Stimulated activated CD8-positive, alpha-beta memory T cell treated with anti-CD3 and anti-CD28 coated beads, Interleukin-12 subunit alpha, Interleukin-12 subunit beta, amount 100 ng/mL, for 1 hour (primary cell): ENCODE measurements around the gene ATF7.
A peak's percentile ranks its signal among the peaks of the same experiment; 100 is the strongest.
"Not testable (repeated sequence)": the region's sequence is repeated elsewhere in the genome, so short reads cannot be mapped to it uniquely, and the experiment has no call there.

Experiments used
- DNase-seq: peaks from one replicate; pipeline ENCODE4 v3.0.0-alpha.2; 2020; ENCODE audit warnings: low read depth

The ATF7 gene

DNA sequence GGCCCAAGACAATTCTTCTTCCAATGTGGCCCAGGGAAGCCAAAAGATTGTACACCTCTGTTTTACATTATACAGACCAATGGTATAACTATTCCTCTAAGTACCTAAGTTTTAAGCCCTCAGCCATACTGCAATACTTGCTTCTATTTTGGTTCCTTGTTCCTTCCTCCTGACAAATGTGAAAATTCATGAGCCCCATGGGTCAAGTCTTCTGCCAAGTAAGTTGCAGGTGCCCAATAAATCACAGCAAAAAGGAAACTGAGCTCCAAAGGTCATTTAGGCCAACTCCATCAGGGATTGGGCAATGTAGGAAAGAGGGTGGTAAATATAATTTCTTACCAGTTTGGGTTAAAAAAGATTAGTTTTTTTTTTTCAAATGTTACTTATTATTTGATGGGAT is 61.2 kb downstream of the ATF7 start:
- DNase-seq, result no peak

DNA sequence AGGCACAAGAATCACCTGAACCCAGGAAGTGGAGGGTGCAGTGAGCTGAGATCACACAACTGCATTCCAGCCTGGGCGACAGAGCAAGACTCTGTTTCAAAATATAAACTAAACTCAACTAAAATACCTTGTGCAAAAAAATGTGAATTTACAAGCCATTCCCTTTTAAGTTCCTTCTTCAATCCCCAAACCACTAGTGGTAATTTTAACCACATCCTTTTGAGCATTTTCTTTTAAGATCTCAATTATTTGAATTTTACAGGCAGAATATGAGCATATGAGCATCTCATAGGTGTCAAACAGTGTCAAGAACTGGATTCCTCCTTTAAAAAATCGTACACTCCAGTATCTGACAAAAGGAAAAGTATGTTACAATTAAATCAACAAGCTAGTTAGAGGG is 61.9 kb downstream of the ATF7 start:
- DNase-seq, result no peak

DNA sequence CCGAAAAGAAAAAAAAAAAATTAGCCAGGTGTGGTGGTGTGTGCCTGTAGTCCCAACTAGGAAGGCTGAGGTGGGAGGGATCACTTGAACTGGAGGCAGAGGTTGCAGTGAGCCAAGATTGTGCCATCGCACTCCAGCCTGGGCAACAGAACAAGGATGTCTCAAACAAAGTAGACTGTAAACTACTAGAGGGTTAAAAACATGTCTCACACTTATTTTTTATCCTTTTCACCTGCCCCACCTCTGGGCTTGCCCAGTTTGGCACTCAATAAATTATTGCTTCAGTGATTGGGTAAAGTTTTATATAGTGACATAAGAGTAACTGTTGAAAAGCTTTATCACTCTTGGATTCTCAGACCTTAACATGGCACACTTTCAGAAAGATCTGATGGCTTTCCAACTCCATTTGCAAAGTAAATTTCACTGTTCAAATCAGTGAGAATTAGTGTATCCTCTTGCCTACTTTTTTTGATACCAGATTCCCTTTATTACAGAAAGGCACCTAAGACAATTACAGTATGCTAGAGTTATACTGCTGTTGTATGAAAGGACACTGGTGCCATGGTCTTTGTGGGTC is 62.6 kb downstream of the ATF7 start:
- no peak for DNase-seq

DNA sequence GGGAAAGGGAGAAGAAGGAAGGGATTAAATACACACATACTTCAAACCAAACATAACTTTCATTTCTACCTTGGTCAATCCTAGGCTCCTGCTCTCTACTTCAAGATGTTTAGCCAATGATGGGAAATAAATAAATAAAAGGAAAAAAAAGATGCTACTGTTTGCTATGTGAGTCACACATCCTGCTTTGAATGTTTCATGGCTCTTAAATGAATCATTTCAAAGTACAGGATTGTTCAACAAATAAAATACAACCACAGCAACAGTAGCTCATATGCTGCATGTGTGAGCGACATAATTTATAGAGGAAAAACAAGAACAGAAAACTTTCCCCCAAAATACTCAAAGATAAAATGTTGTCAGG is 64.6 kb downstream of the ATF7 start:
- DNase-seq, result no peak

DNA sequence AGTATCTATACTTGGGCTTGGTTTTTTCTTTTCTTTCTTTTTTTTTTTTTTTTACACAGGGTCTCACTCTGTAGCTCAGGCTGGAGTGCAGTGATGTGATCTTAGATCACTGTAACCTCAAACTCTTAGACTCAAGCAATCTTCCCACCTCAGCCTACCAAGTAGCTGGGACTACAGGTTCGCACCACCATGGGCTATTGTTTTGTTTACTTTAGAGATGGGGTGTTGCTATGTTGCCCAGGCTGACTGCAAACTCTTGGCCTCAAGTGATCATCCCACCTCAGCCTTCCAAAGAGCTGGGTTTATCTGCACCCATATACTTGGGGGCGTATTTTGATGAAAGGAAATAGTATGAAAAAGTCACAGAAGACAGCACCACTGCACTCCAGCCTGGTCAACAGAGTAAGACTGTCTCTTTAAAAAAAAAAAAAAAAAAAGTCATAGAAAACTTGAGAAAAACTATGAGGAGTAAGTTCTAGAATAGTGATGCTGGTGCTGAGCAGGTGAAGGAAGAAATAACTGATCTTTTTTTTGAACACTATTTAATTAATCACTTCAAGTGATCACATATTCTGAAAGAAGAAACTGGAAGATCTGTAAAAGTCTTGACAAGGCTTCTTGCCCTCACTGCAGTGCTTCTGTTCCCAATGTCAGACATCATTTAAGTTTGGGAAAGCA is 65.1 kb downstream of the ATF7 start:
- DNase-seq, result no peak

DNA sequence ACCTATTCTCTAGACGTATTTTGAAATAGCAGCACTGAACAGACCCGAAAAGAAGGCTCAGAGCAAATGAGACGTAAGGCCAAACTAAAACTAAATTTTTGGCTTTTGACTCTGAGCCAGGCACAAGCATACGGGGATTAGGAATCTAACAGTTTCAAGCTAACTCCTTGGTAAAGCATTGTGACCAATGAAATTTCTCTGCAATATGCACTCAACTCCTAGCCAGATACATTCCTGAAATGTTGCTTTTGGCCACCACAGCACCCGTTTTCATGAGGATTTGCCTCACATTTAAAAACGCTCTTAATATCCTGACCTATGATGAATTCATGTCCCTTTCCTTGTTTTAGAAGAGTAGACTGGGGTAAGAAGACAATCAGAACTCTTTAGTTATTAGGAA is 65.8 kb downstream of the ATF7 start:
- no peak for DNase-seq

DNA sequence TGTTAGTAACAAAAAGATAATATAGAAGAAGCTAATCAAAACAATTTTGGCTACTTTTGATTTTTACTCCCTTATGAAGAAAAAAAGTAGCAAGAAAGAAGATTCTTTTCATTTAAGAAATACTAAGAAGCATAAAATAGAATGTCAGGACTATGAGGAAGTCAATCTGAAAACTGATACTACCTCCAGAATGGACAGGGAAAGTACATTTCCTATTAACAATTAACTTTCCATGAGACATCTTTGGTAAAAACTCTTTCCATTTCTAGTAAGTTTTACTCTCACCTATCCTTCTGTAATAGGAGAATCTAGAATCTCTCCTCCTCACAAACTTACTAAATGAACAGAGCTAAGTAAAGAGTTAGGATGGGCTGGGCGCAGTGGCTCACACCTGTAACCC is 67.6 kb downstream of the ATF7 start:
- no peak for DNase-seq

DNA sequence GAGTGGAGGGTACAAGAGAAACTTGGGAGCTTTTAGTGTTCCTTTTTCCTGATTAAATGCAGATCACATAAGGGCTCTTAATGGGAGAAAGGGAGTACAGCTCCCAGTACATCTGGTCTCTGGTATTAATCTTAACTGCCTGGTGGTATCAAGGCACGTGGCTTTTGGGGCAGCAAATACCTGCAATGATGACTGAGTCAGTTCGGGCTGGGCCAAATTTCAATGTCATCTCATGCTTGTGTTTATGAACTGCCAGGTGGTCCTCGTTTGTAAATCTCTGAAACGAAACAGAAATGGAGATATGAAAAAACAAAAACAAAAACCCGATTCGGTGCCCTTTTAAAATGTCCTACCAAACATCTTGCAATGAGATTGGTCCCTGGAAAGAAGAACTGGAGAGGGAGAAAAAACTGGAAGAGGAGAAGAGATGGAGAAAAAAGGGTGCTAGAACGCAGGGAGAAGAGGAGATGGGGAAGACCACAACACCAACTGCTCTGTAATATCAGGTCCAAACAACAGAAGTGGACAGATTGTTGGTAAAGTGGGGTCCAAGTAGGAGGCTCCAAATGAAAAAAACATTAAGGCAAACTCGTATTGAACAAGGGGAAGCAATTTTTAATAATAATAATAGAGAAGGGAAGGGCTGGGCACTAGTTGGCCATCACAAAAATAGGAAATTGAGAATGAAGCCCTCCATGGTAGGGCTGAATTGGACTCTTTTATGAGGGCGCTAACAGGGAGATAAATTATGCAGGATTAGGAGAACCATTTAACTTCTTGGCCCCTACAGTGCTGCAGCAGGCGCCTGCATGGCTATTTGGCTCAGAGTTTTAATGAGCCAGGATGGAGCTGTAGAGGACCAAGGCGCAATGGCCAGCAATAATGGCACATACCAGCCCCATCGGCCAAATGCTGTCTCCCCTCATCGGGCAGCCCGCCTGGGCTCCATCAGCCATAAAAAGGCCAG is 73.5 kb downstream of the ATF7 start:
- no peak for DNase-seq

DNA sequence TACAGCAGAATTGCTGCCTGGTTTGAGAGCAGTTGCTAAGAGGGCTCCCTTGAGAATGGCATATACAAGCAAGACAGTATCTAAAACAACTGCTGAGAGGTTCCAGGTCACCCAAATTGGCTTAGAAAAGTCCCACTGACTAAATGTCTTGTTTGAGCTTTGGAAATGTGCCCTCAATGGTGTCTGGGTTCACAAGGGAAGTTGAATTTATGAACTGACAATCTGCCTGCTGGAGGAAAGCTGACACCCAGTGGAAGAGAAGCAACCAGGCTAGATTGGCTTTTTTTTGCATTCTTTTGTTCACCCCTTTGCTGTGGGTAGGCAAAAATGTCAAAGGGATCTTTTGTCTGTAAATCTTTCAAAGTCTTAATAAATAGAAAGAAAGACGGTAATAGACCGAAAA is 74.3 kb downstream of the ATF7 start:
- no peak for DNase-seq

DNA sequence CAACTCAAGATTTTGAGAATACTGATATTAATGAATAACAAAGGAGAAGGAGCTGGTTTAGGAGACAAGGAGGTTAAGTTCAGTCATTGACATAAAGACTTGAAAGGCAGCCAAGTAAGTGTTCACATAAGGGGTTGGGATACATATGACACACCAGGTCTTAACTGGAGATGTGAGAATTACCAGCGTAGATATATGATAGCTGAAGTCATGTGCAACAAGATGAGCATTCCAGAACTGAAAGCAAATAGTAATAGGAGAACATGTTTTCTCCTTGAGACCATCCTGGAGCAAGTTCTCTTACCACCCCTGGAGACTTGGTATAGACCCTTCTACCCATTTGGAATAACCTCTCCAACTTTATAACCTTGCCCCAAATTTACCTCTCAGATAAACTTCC is 75.6 kb downstream of the ATF7 start:
- no peak for DNase-seq

DNA sequence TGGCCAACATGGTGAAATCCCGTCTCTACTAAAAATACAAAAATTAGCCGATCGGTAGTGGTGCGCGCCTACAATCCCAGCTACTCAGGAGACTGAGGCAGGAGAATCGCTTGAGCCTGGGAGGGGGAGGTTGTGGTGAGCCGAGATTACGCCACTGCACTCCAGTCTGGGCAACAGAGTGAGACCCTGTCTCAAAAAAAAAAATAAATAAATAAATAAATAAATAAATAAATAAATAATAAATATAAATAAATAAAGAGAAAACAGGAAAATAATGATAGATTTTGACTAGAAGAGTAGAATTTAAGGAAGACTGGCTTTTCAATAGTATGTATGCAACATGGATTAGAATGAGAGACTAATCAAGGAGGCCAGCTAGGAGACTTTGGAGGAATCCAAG is 76.1 kb downstream of the ATF7 start:
- not testable (repeated sequence) for DNase-seq

DNA sequence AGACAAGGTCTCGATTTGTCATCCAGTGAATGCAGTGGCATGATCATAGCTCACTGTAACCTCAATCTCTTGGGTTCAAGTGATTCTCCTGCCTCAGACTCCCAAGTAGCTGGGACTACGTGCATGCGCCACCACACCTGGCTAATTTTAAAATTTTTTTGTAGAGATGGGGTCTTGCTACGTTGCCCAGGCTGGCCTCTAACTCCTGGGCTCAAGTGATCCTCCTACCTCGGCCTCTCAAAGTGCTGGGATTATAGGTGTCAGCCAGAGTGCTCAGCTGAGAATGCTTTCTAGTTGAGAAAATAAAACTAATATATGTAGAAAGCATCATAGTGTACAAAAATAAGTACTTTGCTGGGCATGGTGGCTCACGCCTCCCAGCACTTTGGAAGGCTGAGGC is 77.8 kb downstream of the ATF7 start:
- not testable (repeated sequence) for DNase-seq

DNA sequence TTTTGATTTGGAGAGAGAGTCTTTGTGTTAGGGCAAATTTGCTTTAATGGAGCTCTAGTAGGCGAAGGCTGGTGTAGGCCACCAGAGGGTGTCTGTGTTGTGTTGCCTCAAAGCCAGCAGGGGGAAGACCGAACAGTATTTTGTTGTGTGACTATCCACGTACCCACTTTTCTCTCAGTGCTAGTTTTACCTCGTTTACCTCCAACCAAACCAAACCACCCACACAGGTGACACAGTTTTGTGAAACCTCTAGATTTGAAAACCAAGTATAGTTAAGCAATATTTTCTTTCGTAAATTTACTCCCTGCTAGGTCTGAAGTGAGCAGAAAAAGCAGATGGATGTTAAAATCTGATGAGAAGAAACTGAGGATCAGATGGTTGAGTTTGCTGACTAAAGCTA is 82.6 kb downstream of the ATF7 start:
- DNase-seq, result peak; percentile 10

DNA sequence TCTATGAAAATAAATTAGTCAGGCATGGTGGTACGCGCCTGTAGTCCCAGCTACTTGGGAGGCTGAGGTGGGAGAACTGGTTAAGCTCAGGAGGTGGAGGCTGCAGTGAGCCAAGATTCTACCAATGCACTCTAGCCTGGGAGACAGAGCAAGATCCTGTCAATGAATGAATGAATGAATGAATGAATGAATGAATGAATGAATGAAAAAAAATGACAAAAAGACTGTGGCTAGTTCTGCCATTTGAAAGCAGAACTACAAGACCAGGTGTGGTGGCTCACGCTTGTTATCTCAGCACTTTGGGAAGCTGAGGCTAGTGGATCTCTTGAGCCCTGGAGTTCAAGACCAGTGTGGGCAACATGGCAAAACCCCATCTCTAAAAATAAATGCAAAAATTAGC is 86.7 kb downstream of the ATF7 start:
- no peak for DNase-seq

DNA sequence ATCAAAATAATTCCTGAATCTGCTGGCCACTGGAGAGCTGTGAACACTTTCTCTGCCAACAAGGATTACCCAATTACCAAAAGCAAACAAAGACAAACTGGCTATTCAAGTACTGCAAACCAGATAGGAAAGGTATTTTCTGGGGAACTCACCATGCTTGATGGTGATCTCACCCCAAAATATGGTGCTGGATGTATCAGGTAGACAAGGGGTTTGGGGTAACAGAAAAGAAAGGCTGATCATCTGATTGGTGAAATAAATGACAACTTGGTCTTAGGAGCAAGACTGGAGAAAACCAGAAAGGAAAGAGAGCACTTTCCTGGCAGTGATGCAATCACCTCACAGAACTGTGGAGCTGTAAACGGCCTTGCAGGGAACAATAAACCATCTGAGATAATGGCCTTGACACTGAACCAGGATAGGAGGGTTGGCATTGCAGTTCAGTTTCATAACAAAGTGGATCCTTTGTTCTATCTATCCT is 87.9 kb downstream of the ATF7 start:
- DNase-seq, result no peak

DNA sequence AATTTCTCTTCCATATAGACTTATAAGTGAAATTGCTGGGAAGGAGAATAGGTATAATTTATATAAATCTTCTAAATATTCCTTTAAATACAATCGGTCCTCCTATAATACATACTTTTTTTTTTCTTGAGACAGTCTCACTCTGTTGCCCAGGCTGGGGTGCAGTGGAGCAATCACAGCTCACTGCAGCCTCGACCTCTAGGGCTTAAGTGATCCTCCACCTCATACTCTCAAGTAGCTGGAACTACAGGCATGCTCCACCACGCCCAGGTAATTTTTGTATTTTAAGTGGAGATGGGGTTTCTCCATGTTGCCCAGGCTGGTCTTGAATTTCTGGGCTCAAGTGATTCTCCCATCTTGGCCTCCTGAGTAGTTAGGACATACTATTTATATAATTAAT is 89.2 kb downstream of the ATF7 start:
- no peak for DNase-seq

DNA sequence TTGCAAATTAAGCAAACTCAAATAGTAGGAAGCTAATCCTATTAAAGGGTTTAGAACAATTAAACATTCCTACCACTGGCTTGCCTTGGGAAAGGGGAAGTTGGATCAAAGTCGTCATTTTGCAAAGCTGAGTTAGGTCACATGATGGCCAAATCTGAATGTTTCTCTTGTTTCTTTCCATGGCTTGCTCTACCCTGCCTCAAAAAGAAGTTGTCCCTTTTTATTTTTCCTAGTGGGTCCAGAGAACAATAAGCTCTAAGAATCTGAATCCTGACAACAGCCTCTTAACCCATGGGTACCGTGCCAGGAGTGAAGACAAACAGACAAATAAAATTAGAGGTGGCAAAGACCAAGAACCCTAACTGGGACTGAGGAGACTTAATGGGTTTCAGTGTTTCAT is 92.7 kb downstream of the ATF7 start:
- no peak for DNase-seq

DNA sequence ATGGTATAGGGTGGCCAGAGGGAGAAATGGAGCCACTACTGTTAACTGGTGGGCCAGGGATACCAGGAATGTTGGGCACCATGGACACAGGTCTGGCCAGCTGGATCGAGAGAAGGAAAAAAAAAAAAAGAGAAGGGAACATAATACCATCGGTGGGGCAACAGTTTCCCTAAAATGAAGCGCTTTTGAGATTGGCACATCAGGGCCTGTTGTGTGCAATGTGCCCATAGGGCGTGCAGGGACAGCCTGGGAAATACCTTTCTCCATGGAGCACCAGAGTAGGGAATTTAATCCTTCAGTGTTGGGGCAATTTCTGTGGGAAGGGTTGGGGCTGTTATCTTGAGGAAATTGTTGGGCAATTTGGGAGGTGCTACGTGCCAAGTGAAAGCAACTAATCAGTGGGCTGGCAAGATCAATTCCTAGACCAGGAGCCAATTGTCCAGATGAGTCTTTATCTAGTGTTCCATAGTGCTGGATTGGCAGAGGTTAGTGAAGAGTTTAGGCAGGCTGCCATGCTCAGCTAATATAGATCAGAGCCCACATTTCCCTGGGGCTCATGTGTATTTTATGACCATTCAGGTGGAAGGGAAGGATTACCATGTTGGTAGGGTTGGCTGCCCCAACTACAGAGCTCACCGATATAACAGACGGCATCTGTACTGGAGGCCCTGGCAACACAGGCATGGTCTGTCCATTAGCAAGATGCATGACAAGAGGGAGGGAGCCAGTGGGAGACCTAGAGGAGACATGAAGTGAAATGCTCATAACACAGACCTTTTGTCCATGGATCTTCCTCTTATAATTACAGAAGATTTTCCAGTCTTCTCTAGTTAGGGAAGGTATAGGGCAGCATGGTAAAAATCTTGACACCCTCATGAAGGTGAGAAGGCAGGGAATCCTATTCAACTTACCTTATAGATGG is 93.4 kb downstream of the ATF7 start:
- DNase-seq, result no peak

DNA sequence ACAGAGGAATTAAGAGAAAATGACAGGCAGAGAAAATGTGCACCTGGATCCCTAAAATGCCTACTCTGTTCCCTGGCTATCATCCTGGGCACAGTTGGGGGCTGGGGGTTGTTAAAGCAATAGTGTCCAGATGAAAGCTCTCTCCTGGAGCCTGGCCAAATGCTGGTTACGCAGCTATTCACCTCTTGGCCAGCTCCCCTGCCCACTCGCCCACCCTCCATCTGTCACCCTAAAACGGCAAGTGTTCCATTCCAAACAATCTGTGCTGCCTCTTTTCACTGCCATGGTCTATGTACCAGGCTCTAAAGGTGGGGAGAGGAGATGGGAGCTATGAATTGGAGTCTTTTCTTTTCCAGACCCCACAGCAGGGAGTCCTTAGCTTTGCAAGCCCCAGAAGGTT is 94.2 kb downstream of the ATF7 start:
- DNase-seq, result no peak

DNA sequence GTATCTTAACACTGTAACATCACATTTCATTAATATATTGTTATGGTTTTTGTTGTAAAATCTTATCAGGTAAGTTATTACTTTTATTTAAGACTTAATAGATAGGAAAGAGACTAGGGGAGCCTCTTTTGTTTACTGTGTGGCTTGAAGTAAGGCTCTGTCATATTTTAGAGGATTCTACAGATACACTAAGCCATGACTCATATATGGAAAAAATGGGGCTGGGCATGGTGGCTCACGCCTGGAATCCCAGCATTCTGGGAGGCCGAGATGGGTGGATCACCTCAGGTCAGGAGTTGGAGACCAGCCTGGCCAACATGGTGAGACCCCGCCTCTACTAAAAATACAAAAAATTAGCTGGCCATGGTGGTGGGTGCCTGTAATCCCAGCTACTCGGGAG is 95.3 kb downstream of the ATF7 start:
- no peak for DNase-seq

DNA sequence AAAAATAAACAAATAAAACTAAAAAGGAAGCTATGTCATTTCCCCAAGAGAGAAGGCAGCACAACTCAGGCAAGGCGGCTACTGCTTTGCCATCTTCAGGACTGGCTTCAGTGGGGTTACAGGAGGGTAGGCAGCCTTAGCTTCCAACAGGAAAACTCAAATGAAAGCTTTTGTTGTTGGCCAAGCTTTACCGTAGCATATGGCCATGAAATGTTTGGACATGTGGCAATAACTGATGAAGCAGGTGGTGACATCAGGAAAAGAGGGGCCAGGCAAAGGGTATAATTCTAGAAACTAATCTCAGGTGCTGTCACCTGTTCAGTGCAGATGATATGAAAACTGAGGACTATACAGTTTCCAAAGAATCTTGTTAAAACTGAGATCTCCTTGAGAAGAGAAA is 96.1 kb downstream of the ATF7 start:
- DNase-seq, result no peak

DNA sequence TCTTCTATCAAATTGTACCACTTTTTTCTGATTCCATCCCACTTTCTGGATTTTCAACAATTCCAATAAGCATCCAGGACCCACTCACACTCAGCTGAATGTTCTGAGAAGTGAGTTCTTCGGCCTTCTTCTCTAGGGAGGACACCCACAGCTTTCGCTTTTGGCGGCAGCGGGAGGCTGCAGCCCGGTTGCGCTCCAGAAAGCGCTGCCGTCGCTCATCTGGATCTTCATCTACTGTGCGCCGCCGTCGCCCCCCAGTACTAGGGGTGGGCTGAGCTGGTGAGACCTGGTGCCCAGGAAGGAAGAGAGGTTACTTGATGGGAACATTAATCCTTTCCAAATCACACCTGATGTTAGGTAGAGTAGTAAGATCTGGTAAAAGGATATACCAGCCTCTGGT is 101.7 kb downstream of the ATF7 start:
- no peak for DNase-seq
